Keratinocyte (primary cell): ENCODE measurements around the gene PCNX1. TPM values are rescaled to one million over a fixed set of nuclear protein-coding genes. Genes with fewer than 3 reads are reported as not detected.

Source experiments
- DNase-seq: peaks from one replicate; pipeline ENCODE4 v3.0.0-alpha.2; 2011; ENCODE audit warnings: low read depth, missing footprints, low spot score
- FAIRE-seq: peaks from 2 replicates; lab custom pipeline; 2011; peaks lifted over from hg19 to GRCh38; lab: Jason Lieb, UNC
- H2AFZ ChIP-seq: 2 replicates; pipeline ENCODE4 v1.6.0; 2012; ENCODE audit warnings: low read length, control low read depth, inconsistent platforms; ENCODE audit not compliant: control insufficient read depth
- H3K27ac ChIP-seq: 2 replicates; pipeline ENCODE4 v1.5.1; 2011; ENCODE audit warnings: low read length; ENCODE audit not compliant: control insufficient read depth, insufficient read depth
- H3K27me3 ChIP-seq: 3 replicates; pipeline ENCODE4 v1.6.0; 2011; ENCODE audit warnings: low read length; ENCODE audit not compliant: control insufficient read depth, insufficient read depth; ENCODE audit errors: extremely low read depth
- H3K36me3 ChIP-seq, 2 experiments: 2 replicates in 1 of 2; 3 replicates in 1 of 2; pipeline ENCODE4 v1.5.1; 2011; ENCODE audit warnings: low read length in 2 of 2, mild to moderate bottlenecking in 1 of 2; ENCODE audit not compliant: control insufficient read depth in 2 of 2, insufficient read depth in 2 of 2; ENCODE audit errors: extremely low read depth in 1 of 2
- H3K4me1 ChIP-seq: 3 replicates; pipeline ENCODE4 v1.5.1; 2011; ENCODE audit warnings: low read length; ENCODE audit not compliant: control insufficient read depth, insufficient read depth; ENCODE audit errors: extremely low read depth
- H3K4me2 ChIP-seq: 3 replicates; pipeline ENCODE4 v1.6.0; 2011; ENCODE audit warnings: low read depth, low read length; ENCODE audit not compliant: control insufficient read depth, insufficient read depth; ENCODE audit errors: extremely low read depth
- H3K4me3 ChIP-seq, 3 experiments: fragments of 200-600 bp in 1 of 3; sonication (generic) in 1 of 3; 2 replicates in 2 of 3; 3 replicates in 1 of 3; pipeline ENCODE4 v1.5.1; 2011 to 2016; ENCODE audit warnings: low read length in 3 of 3, mild to moderate bottlenecking in 3 of 3, control low read depth in 2 of 3, inconsistent platforms in 1 of 3, low read depth in 1 of 3, mixed read lengths in 1 of 3, mixed run types in 1 of 3, moderate library complexity in 1 of 3; ENCODE audit not compliant: control insufficient read depth in 2 of 3, insufficient read depth in 2 of 3; ENCODE audit errors: extremely low read depth in 1 of 3
- H3K79me2 ChIP-seq: 2 replicates; pipeline ENCODE4 v1.6.0; 2012; ENCODE audit warnings: low read length; ENCODE audit not compliant: control insufficient read depth, insufficient read depth
- H3K9ac ChIP-seq: 3 replicates; pipeline ENCODE4 v1.6.0; 2011; ENCODE audit warnings: low read length; ENCODE audit not compliant: control insufficient read depth, insufficient read depth; ENCODE audit errors: extremely low read depth
- H3K9me1 ChIP-seq: 3 replicates; pipeline ENCODE4 v1.6.0; 2011; ENCODE audit warnings: low read length; ENCODE audit not compliant: control insufficient read depth, insufficient read depth; ENCODE audit errors: extremely low read depth
- H3K9me3 ChIP-seq: 2 replicates; pipeline ENCODE4 v1.5.1; 2012; ENCODE audit warnings: low read depth, low read length; ENCODE audit not compliant: control insufficient read depth
- H4K20me1 ChIP-seq: 3 replicates; pipeline ENCODE4 v1.6.0; 2011; ENCODE audit warnings: low read length; ENCODE audit not compliant: control insufficient read depth, insufficient read depth; ENCODE audit errors: extremely low read depth
- EZH2 ChIP-seq: IDR thresholded peaks from one replicate; pipeline ENCODE4 v1.6.1; 2012; ENCODE audit warnings: inconsistent platforms, mild to moderate bottlenecking, low read length, moderate library complexity
- dilution Hi-C: fragments of 300-500 bp; cut with MboI; formaldehyde crosslinking; loops from one replicate; pipeline ENCODE4 v1.7.0; 2020; ENCODE audit warnings: low sequenced_read_pairs; ENCODE audit not compliant: extremely low pct_ligation_motif_present
- polyA plus RNA-seq, 5 experiments: library from polyadenylated mRNA; depleted of rRNA in 3 of 5; stranded (reverse) in 3 of 5; stranded (forward) in 1 of 5; unstranded in 1 of 5; fragments of >200 nt; gene quantifications; 1 replicate in 1 of 5; 2 replicates in 3 of 5; 3 replicates in 1 of 5; pipeline versions ENCODE4 v1.2.1 to v1.2.3, GENCODE V29; 2011 to 2012; ENCODE audit warnings: missing spikeins in 2 of 5, low read depth in 1 of 5, low replicate concordance in 1 of 5
- TF ChIP-seq, protein P1 (sequence below), 3 experiments: IDR thresholded peaks in 1 of 3; conservative IDR thresholded peaks in 1 of 3; optimal IDR thresholded peaks in 1 of 3; 2 replicates in 2 of 3; 3 replicates in 1 of 3; pipeline versions ENCODE3 to v1.5.1; 2011; ENCODE audit warnings: low read length in 3 of 3, mild to moderate bottlenecking in 3 of 3, moderate library complexity in 2 of 3, control low read depth in 1 of 3, inconsistent platforms in 1 of 3; ENCODE audit not compliant: insufficient read depth in 2 of 3; ENCODE audit errors: extremely low read depth in 1 of 3

The PCNX1 gene
- polyA plus RNA-seq, 1 donor (not counting 4 experiments of a cell fraction or from before 2014, with no cell fraction given), result 39.8 TPM

DNA sequence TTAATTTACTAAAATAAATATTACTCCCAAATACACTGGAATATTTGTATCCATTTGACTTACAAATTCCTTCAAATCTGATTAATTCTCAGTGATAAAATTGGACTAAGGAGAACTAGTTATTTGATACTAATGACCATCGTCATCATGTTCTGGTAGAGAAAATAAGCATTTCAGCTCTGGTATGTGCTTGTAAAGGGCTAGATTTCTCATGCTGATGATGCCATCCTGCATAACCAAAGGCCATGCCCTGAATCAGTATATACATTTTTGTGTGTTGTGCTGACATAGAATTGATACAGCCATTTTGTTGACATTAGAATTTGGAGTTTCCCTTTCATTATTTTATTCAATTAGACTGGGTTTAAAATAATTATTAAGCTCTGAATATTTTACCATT is 148.9 kb downstream of the PCNX1 start:
- Histone ChIP-seq H2AFZ (no peak overlapping the region), H3K4me1 (no peaks in the 10 kb centered on the region), H4K20me1 (no peaks in the 10 kb centered on the region), H3K36me3 (peaks cover 9 to 21% of the 10 kb centered on the region in 2 experiments), H3K27ac (no peak overlapping the region), H3K9me3 (no peaks in the 10 kb centered on the region), H3K9me1 (no peaks in the 10 kb centered on the region), H3K4me3 (no peak overlapping the region), H3K9ac (no peak overlapping the region), H3K27me3 (no peaks in the 10 kb centered on the region), H3K79me2 (no peaks in the 10 kb centered on the region), H3K4me2 (no peak overlapping the region)
- TF ChIP-seq EZH2, result no peak
- TF ChIP-seq, protein P1, sequence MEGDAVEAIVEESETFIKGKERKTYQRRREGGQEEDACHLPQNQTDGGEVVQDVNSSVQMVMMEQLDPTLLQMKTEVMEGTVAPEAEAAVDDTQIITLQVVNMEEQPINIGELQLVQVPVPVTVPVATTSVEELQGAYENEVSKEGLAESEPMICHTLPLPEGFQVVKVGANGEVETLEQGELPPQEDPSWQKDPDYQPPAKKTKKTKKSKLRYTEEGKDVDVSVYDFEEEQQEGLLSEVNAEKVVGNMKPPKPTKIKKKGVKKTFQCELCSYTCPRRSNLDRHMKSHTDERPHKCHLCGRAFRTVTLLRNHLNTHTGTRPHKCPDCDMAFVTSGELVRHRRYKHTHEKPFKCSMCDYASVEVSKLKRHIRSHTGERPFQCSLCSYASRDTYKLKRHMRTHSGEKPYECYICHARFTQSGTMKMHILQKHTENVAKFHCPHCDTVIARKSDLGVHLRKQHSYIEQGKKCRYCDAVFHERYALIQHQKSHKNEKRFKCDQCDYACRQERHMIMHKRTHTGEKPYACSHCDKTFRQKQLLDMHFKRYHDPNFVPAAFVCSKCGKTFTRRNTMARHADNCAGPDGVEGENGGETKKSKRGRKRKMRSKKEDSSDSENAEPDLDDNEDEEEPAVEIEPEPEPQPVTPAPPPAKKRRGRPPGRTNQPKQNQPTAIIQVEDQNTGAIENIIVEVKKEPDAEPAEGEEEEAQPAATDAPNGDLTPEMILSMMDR (optimal IDR thresholded peaks at IDR 0.05 in 1 of 3, IDR thresholded peaks at IDR 0.05 in 1 of 3, conservative IDR thresholded peaks at IDR 0.05 in 1 of 3; ENCODE audit: extremely low read depth in 1 of 3, insufficient read depth in 2 of 3, low read length in 3 of 3), result no peak
- FAIRE-seq, result no peak
- dilution Hi-C loops, result no loop called here
- DNase-seq, result no peak

DNA sequence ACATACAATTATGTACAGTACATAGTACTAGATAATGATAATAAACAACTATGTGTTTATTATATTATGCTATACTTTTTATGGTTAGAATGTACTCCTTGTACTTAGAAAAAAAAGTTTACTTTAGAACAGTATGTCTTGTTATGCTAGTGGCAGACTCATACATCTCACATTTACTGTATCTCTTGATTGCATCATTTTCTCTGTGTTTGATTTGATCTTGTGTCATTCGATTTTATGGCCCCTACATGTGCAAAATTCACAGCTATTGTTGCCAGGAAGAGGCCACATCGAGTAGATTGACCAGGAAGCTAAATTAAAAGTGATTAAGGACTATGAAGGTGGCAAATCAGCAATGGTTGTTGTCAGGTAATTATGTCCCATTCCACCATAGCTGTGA is 153.0 kb downstream of the PCNX1 start:
- Histone ChIP-seq H3K9me3 (no peaks in the 10 kb centered on the region), H3K27me3 (no peaks in the 10 kb centered on the region), H3K4me1 (peaks cover 12% of the 10 kb centered on the region), H4K20me1 (no peaks in the 10 kb centered on the region), H3K27ac (no peak overlapping the region), H3K4me2 (no peak overlapping the region), H3K4me3 (no peak overlapping the region), H3K79me2 (no peaks in the 10 kb centered on the region), H3K36me3 (peaks cover 9 to 23% of the 10 kb centered on the region in 2 experiments), H3K9ac (no peak overlapping the region), H3K9me1 (no peaks in the 10 kb centered on the region), H2AFZ (no peak overlapping the region)
- FAIRE-seq, result no peak
- dilution Hi-C loops, result no loop called here
- TF ChIP-seq EZH2, result no peak
- TF ChIP-seq, protein P1 (optimal IDR thresholded peaks at IDR 0.05 in 1 of 3, IDR thresholded peaks at IDR 0.05 in 1 of 3, conservative IDR thresholded peaks at IDR 0.05 in 1 of 3; ENCODE audit: extremely low read depth in 1 of 3, insufficient read depth in 2 of 3, low read length in 3 of 3), result no peak
- DNase-seq, result no peak
